K562 (cell line): ENCODE measurements around the gene ZBTB25. TPM values are rescaled to one million over a fixed set of nuclear protein-coding genes. Genes with fewer than 3 reads are reported as not detected.
A peak's percentile ranks its signal among the peaks of the same experiment; 100 is the strongest.

Source experiments
- ATAC-seq: fragments of 200-7000 bp; cut with Tn5 transposase; 3 replicates; pipeline ENCODE4 v1.9.1; 2020; ENCODE audit warnings: moderate library complexity
- BruUV-seq: library from RNA; stranded (reverse); fragments of 400-500 nt; replicated peaks from 2 replicates; lab custom pipeline; 2021; lab: Mats Ljungman, UMichigan
- CTCF ChIA-PET: fragments of 300-600 bp; formaldehyde crosslinking; extraction: SDS; loops from one replicate; lab custom pipeline; 2021; ENCODE audit warnings: low intra/inter-chr PET ratio; lab: Yijun Ruan, JAX
- POLR2A ChIA-PET: fragments of 300-600, 350-650 bp; sonication (Branson Sonifier 250); formaldehyde crosslinking; extraction: SDS; loops from one replicate; lab custom pipeline; 2021; ENCODE audit warnings: antibody characterized with exemption, inconsistent platforms; lab: Yijun Ruan, JAX
- DNase-seq, 4 experiments: peaks; one replicate each; pipeline versions ENCODE4 v3.0.0 to v3.0.0-alpha.2; 2011 to 2018; ENCODE audit warnings: low spot score in 3 of 4, mixed read lengths in 3 of 4; ENCODE audit errors: extremely low read depth in 1 of 4
- FAIRE-seq: peaks from 2 replicates; lab custom pipeline; 2011; peaks lifted over from hg19 to GRCh38; lab: Jason Lieb, UNC
- H2AFZ ChIP-seq: 2 replicates; pipeline ENCODE4 v1.6.0; 2011; ENCODE audit warnings: low read depth, low read length, control low read depth, inconsistent platforms
- H3K27ac ChIP-seq: fragments of 200-600 bp; 3 replicates; pipeline ENCODE4 v1.8.0; 2011; ENCODE audit warnings: low read depth, mild to moderate bottlenecking, control low read depth, inconsistent platforms, low read length, moderate library complexity, mixed read lengths; ENCODE audit errors: extremely low read depth
- H3K27me3 ChIP-seq, 2 experiments: fragments of 300-600 bp in 1 of 2; 2 replicates in 1 of 2; 3 replicates in 1 of 2; pipeline versions ENCODE4 v1.6.0 to v1.8.0; 2011; ENCODE audit warnings: inconsistent platforms in 2 of 2, low read length in 2 of 2, mild to moderate bottlenecking in 1 of 2, mixed read lengths in 1 of 2, moderate library complexity in 1 of 2; ENCODE audit not compliant: control insufficient read depth in 2 of 2, insufficient read depth in 2 of 2
- H3K36me3 ChIP-seq: fragments of 300-600 bp; 3 replicates; pipeline ENCODE4 v1.8.0; 2011; ENCODE audit warnings: mild to moderate bottlenecking, low read length, inconsistent platforms; ENCODE audit not compliant: control insufficient read depth, insufficient read depth
- H3K4me1 ChIP-seq, 2 experiments: fragments of 200-600 bp in 1 of 2; replicated peaks in 1 of 2; 2 replicates in 1 of 2; 3 replicates in 1 of 2; pipeline versions ENCODE4 v1.5.1 to v1.8.0; 2011; ENCODE audit warnings: inconsistent platforms in 2 of 2, low read length in 2 of 2, mild to moderate bottlenecking in 1 of 2, mixed read lengths in 1 of 2, moderate library complexity in 1 of 2; ENCODE audit not compliant: control insufficient read depth in 2 of 2, insufficient read depth in 2 of 2
- H3K4me2 ChIP-seq: 2 replicates; pipeline ENCODE4 v1.6.1; 2011; ENCODE audit warnings: low read length, control low read depth, inconsistent platforms, mixed read lengths; ENCODE audit not compliant: insufficient read depth
- H3K4me3 ChIP-seq: fragments of 200-600 bp; sonication (generic), shearing (Covaris generic); 2 replicates; pipeline ENCODE4 v1.5.1; 2016; ENCODE audit warnings: control low read depth, inconsistent platforms
- H3K79me2 ChIP-seq: fragments of 200-600 bp; 3 replicates; pipeline ENCODE4 v1.8.0; 2011; ENCODE audit warnings: low read length, inconsistent platforms; ENCODE audit not compliant: control insufficient read depth, insufficient read depth
- H3K9ac ChIP-seq, 2 experiments: 2 replicates each; pipeline versions ENCODE4 v1.6.0 to v1.6.1; 2011; ENCODE audit warnings: low read depth in 2 of 2, low read length in 2 of 2, control low read depth in 1 of 2, inconsistent platforms in 1 of 2, mild to moderate bottlenecking in 1 of 2, mixed read lengths in 1 of 2; ENCODE audit not compliant: insufficient read depth in 1 of 2
- H3K9me1 ChIP-seq: one replicate; pipeline ENCODE4 v1.6.0; 2011; ENCODE audit warnings: inconsistent platforms, mild to moderate bottlenecking, low read length, moderate library complexity; ENCODE audit not compliant: control insufficient read depth, insufficient read depth
- H3K9me3 ChIP-seq: replicated peaks from 2 replicates; pipeline ENCODE4 v1.5.1; 2011; ENCODE audit warnings: low read depth, low read length, inconsistent platforms; ENCODE audit not compliant: control insufficient read depth, insufficient read depth
- H4K20me1 ChIP-seq: replicated peaks from 2 replicates; pipeline ENCODE4 v1.6.1; 2011; ENCODE audit warnings: low read length, inconsistent platforms, mixed read lengths; ENCODE audit not compliant: control insufficient read depth, insufficient read depth
- CBX2 ChIP-seq: fragments of 200-600 bp; sonication (generic); IDR thresholded peaks from one replicate; pipeline ENCODE4 v1.6.1; 2012; ENCODE audit warnings: mild to moderate bottlenecking, low read length, inconsistent platforms; ENCODE audit not compliant: insufficient read depth, poor library complexity, severe bottlenecking
- CBX8 ChIP-seq: fragments of 200-600 bp; sonication (generic); IDR thresholded peaks from 2 replicates; pipeline ENCODE4 v1.6.1; 2012; ENCODE audit warnings: borderline replicate concordance, mixed run types, low read depth, mild to moderate bottlenecking, moderate library complexity, mixed read lengths, low read length, control low read depth, inconsistent platforms; ENCODE audit not compliant: poor library complexity, severe bottlenecking; ENCODE audit errors: extremely low read depth
- CEBPG ChIP-seq, 3 experiments: fragments of 200-800 bp in 1 of 3; sonication (Bioruptor generic) in 1 of 3; sonication (generic) in 1 of 3; formaldehyde crosslinking in 1 of 3; IDR thresholded peaks in 2 of 3; conservative IDR thresholded peaks in 1 of 3; 2 replicates each; pipeline versions ENCODE4 v1.6.1 to v1.8.0; 2016 to 2022; ENCODE audit warnings: missing compliant biosample characterization in 2 of 3, missing genetic modification characterization in 2 of 3, mild to moderate bottlenecking in 1 of 3, missing genetic modification reagents in 1 of 3
- HMGN3 ChIP-seq: IDR thresholded peaks from 2 replicates; pipeline ENCODE4 v1.6.1; 2011; ENCODE audit warnings: borderline replicate concordance, low read depth, mild to moderate bottlenecking, mixed read lengths, low read length; ENCODE audit not compliant: insufficient read length; ENCODE audit errors: extremely low read depth
- MTF1 ChIP-seq: fragments of 250-450 bp; sonication (Bioruptor Pico); IDR thresholded peaks from 2 replicates; pipeline ENCODE4 v1.9.0; 2021; ENCODE audit warnings: moderate library complexity, mild to moderate bottlenecking, inconsistent platforms, borderline replicate concordance
- STAT5B ChIP-seq: fragments of 250-450 bp; sonication (Bioruptor Pico); IDR thresholded peaks from 2 replicates; pipeline ENCODE4 v1.8.0; 2021; ENCODE audit warnings: mild to moderate bottlenecking, inconsistent platforms
- ZBTB7A ChIP-seq: IDR thresholded peaks from 2 replicates; pipeline ENCODE4 v1.6.1; 2011; ENCODE audit warnings: low read depth, mild to moderate bottlenecking, low read length, moderate library complexity, borderline replicate concordance; ENCODE audit not compliant: control insufficient read depth
- ZFP36 ChIP-seq: fragments of 150-350 bp; IDR thresholded peaks from 2 replicates; pipeline ENCODE4 v1.6.1; 2018; ENCODE audit warnings: low read length, low read depth; ENCODE audit not compliant: partially characterized antibody
- ZNF133 ChIP-seq: fragments of 250-450 bp; sonication (Bioruptor Pico); IDR thresholded peaks from 2 replicates; pipeline ENCODE4 v1.4.0; 2020; ENCODE audit warnings: mild to moderate bottlenecking
- ZNF212 ChIP-seq: fragments of 450-650 bp; formaldehyde crosslinking; IDR thresholded peaks from 2 replicates; pipeline ENCODE4 v1.4.0; 2020; ENCODE audit warnings: mild to moderate bottlenecking
- ZNF324 ChIP-seq: fragments of 250-450 bp; sonication (Bioruptor Pico); IDR thresholded peaks from 2 replicates; pipeline ENCODE4 v1.4.0; 2020; ENCODE audit warnings: mild to moderate bottlenecking
- ZNF431 ChIP-seq: sonication (generic); formaldehyde crosslinking; IDR thresholded peaks from 2 replicates; pipeline ENCODE4 v1.8.0; 2022; ENCODE audit warnings: mild to moderate bottlenecking, missing genetic modification reagents
- ZNF785 ChIP-seq: fragments of 250-450 bp; sonication (Bioruptor Pico); IDR thresholded peaks from 2 replicates; pipeline ENCODE4 v1.4.0; 2020; ENCODE audit warnings: mild to moderate bottlenecking
- WGBS: fragments of 100-300 bp; shearing (Covaris generic); methylation state at CpG from one replicate; pipeline ENCODE4 v1.1.6; 2016; ENCODE audit warnings: low coverage, mixed read lengths; ENCODE audit not compliant: insufficient coverage; ENCODE audit errors: missing lambda C conversion rate; 5-methylcytosine and 5-hydroxymethylcytosine counted together
- in situ Hi-C: fragments of 300-500 bp; cut with MboI; formaldehyde crosslinking; loops from 4 replicates; pipeline ENCODE4 v1.15.0; 2018; ENCODE audit warnings: inconsistent platforms, mixed read lengths
- intact Hi-C: fragments of 100-400 bp; cut with micrococcal nuclease; formaldehyde crosslinking; loops from 2 replicates; pipeline ENCODE4 v1.14.2; 2022
- polyA plus RNA-seq, 8 experiments: library from polyadenylated mRNA; depleted of rRNA in 4 of 8; stranded (reverse) in 5 of 8; unstranded in 3 of 8; fragments of >200 nt; fragmentation: Nextera tagmentation in 2 of 8; fragmentation: Illumina TruSeq in 1 of 8; extraction: Ambion mirVana in 2 of 8; extraction: Trizol in 1 of 8; gene quantifications; 2 replicates each; pipeline versions ENCODE4 v1.2.1 to v1.2.3, GENCODE V29; 2011 to 2014; ENCODE audit warnings: inconsistent platforms in 1 of 8, missing spikeins in 1 of 8
- total RNA-seq, 7 experiments: library from RNA; depleted of rRNA in 6 of 7; stranded (reverse); fragments of >200 nt in 6 of 7; fragmentation: Illumina TruSeq in 2 of 7; extraction: Trizol in 2 of 7; gene quantifications; 2 replicates each; pipeline versions ENCODE4 v1.2.1 to v1.2.3, GENCODE V29; 2011 to 2021; ENCODE audit warnings: low replicate concordance in 1 of 7
- TF ChIP-seq, protein P1 (sequence below), 2 experiments: fragments of 450-650 bp; conservative IDR thresholded peaks; 2 replicates each; pipeline ENCODE4 v1.6.1; 2017; ENCODE audit warnings: mild to moderate bottlenecking in 2 of 2, moderate library complexity in 2 of 2

Gene ZBTB25
- total and polyA plus RNA-seq, 9 of the 15 experiments (the other 6 are each of a cell fraction or from before 2014, with no cell fraction given) = 0.61 to 3.9 (median 2.3) TPM

DNA sequence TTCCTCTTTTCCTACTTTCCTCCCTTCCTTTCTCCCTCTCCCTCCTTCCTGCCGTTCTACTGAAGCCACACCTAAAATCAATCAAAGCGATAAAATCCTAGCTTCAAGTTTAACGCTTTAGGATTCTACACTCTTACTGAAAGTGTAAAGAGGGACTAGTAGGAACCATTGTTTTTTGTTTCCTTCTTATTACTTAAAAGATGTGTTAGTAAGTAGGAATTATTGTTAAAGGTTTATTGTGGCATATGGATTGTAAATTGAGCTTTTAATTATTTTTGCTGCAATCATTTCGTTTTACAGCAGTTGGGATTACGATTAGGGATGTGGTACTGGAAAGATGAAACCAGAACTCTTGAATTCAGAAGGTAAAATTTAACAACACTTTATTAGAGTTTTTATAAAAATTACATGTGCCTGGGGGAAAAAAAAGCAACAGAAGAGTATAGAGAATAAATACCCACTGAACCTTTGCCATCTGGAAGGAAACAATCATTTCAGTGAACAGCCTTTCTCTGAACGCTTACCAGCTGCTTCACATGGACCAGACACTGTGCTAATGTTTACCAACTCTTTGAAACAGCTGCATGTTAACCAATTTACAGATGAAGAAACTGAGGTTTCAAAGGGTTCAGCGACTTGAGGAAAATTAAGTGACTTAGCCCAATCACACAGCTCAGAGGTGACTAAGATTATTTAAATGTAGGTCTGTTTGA is 47.1 kb upstream of the ZBTB25 start:
- ChIA-PET POLR2A (interaction anchor here (0.7 to 1.1 kb wide), 2 partner anchors 29 to 48 kb away, joined by 3 read pairs; no protein-coding TSS in a partner anchor), CTCF (no interaction called here)
- no peak overlapping the region for H3K4me2 ChIP-seq
- intact Hi-C loops = no loop called here
- no peaks in the 10 kb centered on the region for H3K79me2 ChIP-seq
- no peaks in the 10 kb centered on the region for H3K9me3 ChIP-seq
- ATAC-seq = no peak
- H3K36me3 ChIP-seq = no peaks in the 10 kb centered on the region
- BruUV-seq = no TSS peak
- no peaks in the 10 kb centered on the region for H3K9me1 ChIP-seq
- no peak overlapping the region for H3K27ac ChIP-seq
- no peak overlapping the region for H3K4me3 ChIP-seq
- peaks cover 22 to 25% of the 10 kb centered on the region in 2 experiments for H3K27me3 ChIP-seq
- H2AFZ ChIP-seq = no peak overlapping the region
- H3K4me1 ChIP-seq = peaks cover 0 to 7% of the 10 kb centered on the region in 2 experiments; a peak in 1 of 5 replicates
- no peak overlapping the region for H3K9ac ChIP-seq
- no peak for FAIRE-seq
- in situ Hi-C loops = no loop called here
- WGBS = 5% methylated on average over 7 of the region's 7 CpGs
- H4K20me1 ChIP-seq = no peaks in the 10 kb centered on the region
- DNase-seq = no peak
- peak; percentile 18 for TF ChIP-seq ZFP36
- no peak for TF ChIP-seq ZNF324 (CRISPR knock-in tag)
- no peak for TF ChIP-seq STAT5B (CRISPR knock-in tag)
- no peak for TF ChIP-seq CEBPG (CRISPR knock-in tag; IDR thresholded peaks at IDR 0.05)
- no peak for TF ChIP-seq CEBPG (tag; conservative IDR thresholded peaks at IDR 0.05 in 1 of 2, IDR thresholded peaks at IDR 0.05 in 1 of 2)
- TF ChIP-seq CBX2 = peak; percentile 76
- TF ChIP-seq ZNF431 (CRISPR knock-in tag) = no peak
- TF ChIP-seq ZBTB7A = no peak
- TF ChIP-seq, protein P1, sequence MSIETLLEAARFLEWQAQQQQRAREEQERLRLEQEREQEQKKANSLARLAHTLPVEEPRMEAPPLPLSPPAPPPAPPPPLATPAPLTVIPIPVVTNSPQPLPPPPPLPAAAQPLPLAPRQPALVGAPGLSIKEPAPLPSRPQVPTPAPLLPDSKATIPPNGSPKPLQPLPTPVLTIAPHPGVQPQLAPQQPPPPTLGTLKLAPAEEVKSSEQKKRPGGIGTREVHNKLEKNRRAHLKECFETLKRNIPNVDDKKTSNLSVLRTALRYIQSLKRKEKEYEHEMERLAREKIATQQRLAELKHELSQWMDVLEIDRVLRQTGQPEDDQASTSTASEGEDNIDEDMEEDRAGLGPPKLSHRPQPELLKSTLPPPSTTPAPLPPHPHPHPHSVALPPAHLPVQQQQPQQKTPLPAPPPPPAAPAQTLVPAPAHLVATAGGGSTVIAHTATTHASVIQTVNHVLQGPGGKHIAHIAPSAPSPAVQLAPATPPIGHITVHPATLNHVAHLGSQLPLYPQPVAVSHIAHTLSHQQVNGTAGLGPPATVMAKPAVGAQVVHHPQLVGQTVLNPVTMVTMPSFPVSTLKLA (conservative IDR thresholded peaks at IDR 0.05) = no peak
- TF ChIP-seq CBX8 = peak; percentile 99
- TF ChIP-seq MTF1 = no peak
- TF ChIP-seq HMGN3 = no peak
- no peak for TF ChIP-seq ZNF785 (CRISPR knock-in tag)
- no peak for TF ChIP-seq ZNF133 (CRISPR knock-in tag)
- TF ChIP-seq ZNF212 = no peak
